HEK293 (cell line): ENCODE measurements around the gene NKG7.

Experiments used
- CTCF ChIA-PET: fragments of 350-600 bp; formaldehyde crosslinking; extraction: SDS; loops from one replicate; lab custom pipeline; 2021; ENCODE audit warnings: antibody characterized with exemption; lab: Yijun Ruan, JAX
- POLR2A ChIA-PET: fragments of 300-600 bp; formaldehyde crosslinking; extraction: SDS; loops from one replicate; lab custom pipeline; 2020; ENCODE audit warnings: antibody characterized with exemption, inconsistent platforms; lab: Yijun Ruan, JAX
- H3K27ac ChIP-seq: fragments of 200-500 bp; sonication (Bioruptor generic); 2 replicates; pipeline ENCODE4 v1.5.1; 2014; ENCODE audit warnings: low read depth, low read length, control low read depth, inconsistent platforms; ENCODE audit errors: extremely low read depth
- H3K36me3 ChIP-seq, 2 experiments: fragments of 200-500 bp in 1 of 2; sonication (Bioruptor generic) in 1 of 2; 1 replicate in 1 of 2; 2 replicates in 1 of 2; pipeline ENCODE4 v1.5.1; 2014 to 2017; ENCODE audit warnings: inconsistent platforms in 2 of 2, low read length in 2 of 2; ENCODE audit not compliant: control insufficient read depth in 2 of 2, insufficient read depth in 1 of 2
- H3K4me1 ChIP-seq: fragments of 200-500 bp; sonication (Bioruptor generic); 2 replicates; pipeline ENCODE4 v1.5.1; 2014; ENCODE audit warnings: mild to moderate bottlenecking, low read length, inconsistent platforms; ENCODE audit not compliant: control insufficient read depth, insufficient read depth
- H3K4me3 ChIP-seq: 2 replicates; pipeline ENCODE4 v1.5.1; 2011; ENCODE audit warnings: low read depth, mild to moderate bottlenecking, control low read depth, low read length, moderate library complexity
- H3K9me3 ChIP-seq: fragments of 200-500 bp; sonication (Bioruptor generic); 2 replicates; pipeline ENCODE4 v1.5.1; 2014; ENCODE audit warnings: low read depth, low read length, inconsistent platforms; ENCODE audit not compliant: control insufficient read depth, insufficient read depth
- CTCF ChIP-seq: fragments of 450-650 bp; formaldehyde crosslinking; IDR thresholded peaks from 2 replicates; pipeline ENCODE4 v1.5.1; 2016; ENCODE audit warnings: missing biosample characterization, missing genetic modification characterization
- HOXA7 ChIP-seq: sonication (generic); formaldehyde crosslinking; IDR thresholded peaks from 2 replicates; pipeline ENCODE4 v1.8.1; 2022; ENCODE audit warnings: missing genetic modification reagents, borderline replicate concordance
- HOXC10 ChIP-seq: sonication (generic); formaldehyde crosslinking; IDR thresholded peaks from 2 replicates; pipeline ENCODE4 v1.8.1; 2023; ENCODE audit warnings: mild to moderate bottlenecking, missing genetic modification reagents
- KLF17 ChIP-seq: fragments of 450-650 bp; formaldehyde crosslinking; IDR thresholded peaks from 2 replicates; pipeline ENCODE4 v1.5.1; 2016; ENCODE audit warnings: missing biosample characterization, missing genetic modification characterization
- PRDM10 ChIP-seq: fragments of 450-650 bp; formaldehyde crosslinking; IDR thresholded peaks from 2 replicates; pipeline ENCODE4 v1.5.1; 2016; ENCODE audit warnings: missing biosample characterization, missing genetic modification characterization
- PRDM6 ChIP-seq: fragments of 450-650 bp; formaldehyde crosslinking; IDR thresholded peaks from 2 replicates; pipeline ENCODE4 v1.5.1; 2017; ENCODE audit warnings: missing biosample characterization, missing genetic modification characterization
- YY1 ChIP-seq: fragments of 450-650 bp; formaldehyde crosslinking; IDR thresholded peaks from 2 replicates; pipeline ENCODE4 v1.5.1; 2018; ENCODE audit warnings: missing biosample characterization, missing genetic modification characterization
- ZBTB26 ChIP-seq: fragments of 450-650 bp; formaldehyde crosslinking; optimal IDR thresholded peaks from 2 replicates; pipeline ENCODE3; 2016; ENCODE audit warnings: missing biosample characterization, mild to moderate bottlenecking, missing genetic modification characterization
- ZNF19 ChIP-seq: fragments of 450-650 bp; formaldehyde crosslinking; IDR thresholded peaks from 2 replicates; pipeline ENCODE4; 2016; ENCODE audit warnings: missing biosample characterization, missing genetic modification characterization, low read depth
- ZNF202 ChIP-seq: fragments of 450-650 bp; formaldehyde crosslinking; IDR thresholded peaks from 2 replicates; pipeline ENCODE4 v1.5.1; 2016; ENCODE audit warnings: missing biosample characterization, missing genetic modification characterization, borderline replicate concordance
- ZNF223 ChIP-seq: fragments of 450-650 bp; formaldehyde crosslinking; IDR thresholded peaks from 2 replicates; pipeline ENCODE4 v1.5.1; 2016; ENCODE audit warnings: missing biosample characterization, missing genetic modification characterization
- ZNF24 ChIP-seq: fragments of 450-650 bp; formaldehyde crosslinking; IDR thresholded peaks from 2 replicates; pipeline ENCODE4 v1.5.1; 2016; ENCODE audit warnings: missing biosample characterization, missing genetic modification characterization
- ZNF266 ChIP-seq: fragments of 450-650 bp; formaldehyde crosslinking; IDR thresholded peaks from 2 replicates; pipeline ENCODE4 v1.5.1; 2016; ENCODE audit warnings: missing biosample characterization, missing genetic modification characterization, low read depth
- ZNF311 ChIP-seq: fragments of 450-650 bp; formaldehyde crosslinking; IDR thresholded peaks from 2 replicates; pipeline ENCODE4 v1.5.1; 2017; ENCODE audit warnings: missing biosample characterization, missing genetic modification characterization, borderline replicate concordance
- ZNF510 ChIP-seq: fragments of 450-650 bp; formaldehyde crosslinking; IDR thresholded peaks from 2 replicates; pipeline ENCODE4 v1.5.1; 2018; ENCODE audit warnings: mild to moderate bottlenecking, missing genetic modification characterization, missing biosample characterization; ENCODE audit not compliant: insufficient replicate concordance
- ZNF561 ChIP-seq: fragments of 450-650 bp; IDR thresholded peaks from 2 replicates; pipeline ENCODE4 v1.5.1; 2018; ENCODE audit warnings: missing biosample characterization, missing genetic modification characterization, borderline replicate concordance
- ZNF571 ChIP-seq: fragments of 450-650 bp; formaldehyde crosslinking; IDR thresholded peaks from 2 replicates; pipeline ENCODE4 v1.5.0; 2017; ENCODE audit warnings: missing biosample characterization, missing genetic modification characterization
- ZNF692 ChIP-seq: fragments of 450-650 bp; formaldehyde crosslinking; IDR thresholded peaks from 2 replicates; pipeline ENCODE4 v1.5.1; 2016; ENCODE audit warnings: missing biosample characterization, missing genetic modification characterization
- ZNF707 ChIP-seq: fragments of 450-650 bp; formaldehyde crosslinking; IDR thresholded peaks from 2 replicates; pipeline ENCODE4 v1.5.1; 2016; ENCODE audit warnings: missing biosample characterization, missing genetic modification characterization
- ZNF768 ChIP-seq: fragments of 450-650 bp; formaldehyde crosslinking; IDR thresholded peaks from 2 replicates; pipeline ENCODE4 v1.5.1; 2018; ENCODE audit warnings: missing biosample characterization, mild to moderate bottlenecking, missing genetic modification characterization
- ZXDB ChIP-seq: fragments of 450-650 bp; formaldehyde crosslinking; IDR thresholded peaks from 2 replicates; pipeline ENCODE4 v1.5.1; 2016; ENCODE audit warnings: missing biosample characterization, missing genetic modification characterization

Gene NKG7

GRCh38 chr19:51372649-51373504 is at the start of gene NKG7:
Gene NKG7, minus strand, starts transcription at chr19:51372654. Its CDS starts 119 bp downstream, at chr19:51372535.
- ChIA-PET POLR2A (interaction anchor here (0.5 to 0.9 kb wide), 2 partner anchors 33 to 765 kb away, joined by 3 to 4 read pairs; no protein-coding TSS in a partner anchor), CTCF (interaction anchor here (1.2 kb wide), 2 partner anchors 35 to 100 kb away, joined by 3 to 4 read pairs; no protein-coding TSS in a partner anchor)
- no peak for TF ChIP-seq HOXC10
- TF ChIP-seq ZNF768: no peak
- TF ChIP-seq PRDM10 (tag by site-specific recombination): no peak
- TF ChIP-seq ZNF692 (tag by site-specific recombination): no peak
- TF ChIP-seq ZNF707: no peak
- no peak for TF ChIP-seq PRDM6 (tag by site-specific recombination)
- no peak for TF ChIP-seq ZNF19 (tag by site-specific recombination)
- no peak for TF ChIP-seq ZNF311 (tag by site-specific recombination)
- no peak for TF ChIP-seq ZNF223
- TF ChIP-seq HOXA7 (CRISPR knock-in tag): no peak
- TF ChIP-seq YY1 (tag by site-specific recombination): no peak
- no peak for TF ChIP-seq ZNF510
- TF ChIP-seq ZNF561: no peak
- H3K4me3 ChIP-seq: no peak within 1 kb of the TSS
- no peaks in the 10 kb centered on the region for H3K9me3 ChIP-seq
- no peaks in the 10 kb centered on the region; the same call in 1 of the 2 replicates for H3K4me1 ChIP-seq
- no peaks in the 10 kb centered on the region for H3K36me3 ChIP-seq
- H3K27ac ChIP-seq: no peak within 1 kb of the TSS

- POLR2A ChIA-PET: interaction anchor here (0.5 to 1.0 kb wide), 2 partner anchors 28 to 149 kb away, joined by 4 to 5 read pairs; partner anchors contain the start of gene ZNF175
- no peaks in the 10 kb centered on the region for H3K36me3 ChIP-seq
- H3K4me1 ChIP-seq: no peaks in the 10 kb centered on the region
- no peaks in the 10 kb centered on the region for H3K9me3 ChIP-seq
- H3K4me3 ChIP-seq: no peak overlapping the region
- CTCF ChIA-PET: interaction anchor here (0.5 to 2.6 kb wide), 42 partner anchors 9 to 1690 kb away, joined by 3 to 12 read pairs (median 4); partner anchors contain the start of gene ZNF615
- no peak overlapping the region for H3K27ac ChIP-seq
- TF ChIP-seq ZNF561: no peak
- TF ChIP-seq ZNF202 (tag by site-specific recombination): no peak
- peak; percentile 86 for TF ChIP-seq CTCF (tag by site-specific recombination)
- TF ChIP-seq ZXDB (tag by site-specific recombination): no peak
- no peak for TF ChIP-seq ZNF24
- TF ChIP-seq ZNF266 (tag by site-specific recombination): no peak
- no peak for TF ChIP-seq KLF17 (tag by site-specific recombination)
- TF ChIP-seq ZNF571 (tag by site-specific recombination): no peak
- TF ChIP-seq ZBTB26 (tag by site-specific recombination): no peak
Measured at GRCh38 chr19:51422053-51422448, 49.6 kb upstream of the NKG7 start.
